ENCODE results near the gene SERPINB8. TPM values are rescaled to one million over a fixed set of nuclear protein-coding genes. Genes with fewer than 3 reads are reported as not detected.

Gene SERPINB8
- total RNA-seq, 1 donor from 2014 or later, result 1.6 TPM

GRCh38 chr18:63961435-63961980 is 8.4 kb upstream of the SERPINB8 start:
- intact Hi-C loops (cut with DNase I), result loop anchor here (5.0 kb wide), 1 partner anchor 36 kb away; no protein-coding TSS in a partner anchor
- ATAC-seq (ENCODE audit: poor library complexity), result no peak
- DNase-seq, result no peak

DNA sequence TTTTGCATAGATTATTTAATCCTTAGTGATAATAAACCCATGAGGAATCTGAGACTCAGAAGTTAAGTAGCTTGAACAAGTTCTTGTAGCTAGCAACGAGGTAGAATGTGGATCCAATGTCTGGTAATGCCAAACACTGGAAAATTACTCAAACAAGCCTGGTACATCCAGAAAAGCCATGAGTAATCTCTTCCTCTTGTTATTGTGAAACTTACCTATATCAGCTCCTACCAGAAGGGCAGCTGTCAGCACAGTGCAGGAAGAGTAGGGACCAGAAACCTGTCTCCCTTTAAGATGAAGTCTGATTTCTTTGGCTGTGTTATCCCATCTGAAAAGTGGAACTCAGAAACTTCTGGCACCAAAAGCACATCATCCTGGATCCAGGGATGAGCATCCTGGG is 7.7 kb upstream of the SERPINB8 start:
- no peak for DNase-seq
- ATAC-seq (ENCODE audit: poor library complexity), result no peak
- intact Hi-C loops (cut with DNase I), result loop anchor here (5.0 kb wide), 1 partner anchor 35 kb away; no protein-coding TSS in a partner anchor

- intact Hi-C loops (cut with DNase I), result loop anchor here (5.0 kb wide), 1 partner anchor 34 kb away; no protein-coding TSS in a partner anchor
- no peak for DNase-seq
- ATAC-seq (ENCODE audit: poor library complexity), result peak; percentile 81
These were observed 6.1 kb upstream of the SERPINB8 start for GRCh38 chr18:63963615-63964256.

DNA sequence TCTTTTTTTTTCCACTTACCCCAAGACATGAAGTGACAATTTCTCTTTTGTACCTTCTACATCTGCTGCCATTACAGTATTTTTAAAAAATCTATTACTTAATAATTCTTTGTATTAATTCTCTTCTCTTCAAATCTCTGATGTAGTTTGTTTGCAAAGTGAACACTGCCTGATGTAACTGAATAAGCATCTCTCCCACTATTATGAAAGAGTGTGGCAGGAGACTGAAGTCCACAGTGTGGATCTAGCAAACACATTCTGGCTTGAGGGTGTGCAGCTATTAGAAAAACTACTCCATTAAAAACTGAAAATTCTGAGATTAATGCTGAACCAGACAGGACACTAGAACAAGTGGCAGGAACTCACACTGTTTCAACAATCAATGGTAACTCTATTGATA is 5.0 kb upstream of the SERPINB8 start:
- intact Hi-C loops (cut with DNase I), result loop anchor here (5.0 kb wide), 1 partner anchor 32 kb away; no protein-coding TSS in a partner anchor
- DNase-seq, result no peak
- no peak for ATAC-seq (ENCODE audit: poor library complexity)

GRCh38 chr18:63965716-63966330 is 4.1 kb upstream of the SERPINB8 start:
- DNase-seq, result no peak
- intact Hi-C loops (cut with DNase I), result no loop called here
- ATAC-seq (ENCODE audit: poor library complexity), result no peak

DNA sequence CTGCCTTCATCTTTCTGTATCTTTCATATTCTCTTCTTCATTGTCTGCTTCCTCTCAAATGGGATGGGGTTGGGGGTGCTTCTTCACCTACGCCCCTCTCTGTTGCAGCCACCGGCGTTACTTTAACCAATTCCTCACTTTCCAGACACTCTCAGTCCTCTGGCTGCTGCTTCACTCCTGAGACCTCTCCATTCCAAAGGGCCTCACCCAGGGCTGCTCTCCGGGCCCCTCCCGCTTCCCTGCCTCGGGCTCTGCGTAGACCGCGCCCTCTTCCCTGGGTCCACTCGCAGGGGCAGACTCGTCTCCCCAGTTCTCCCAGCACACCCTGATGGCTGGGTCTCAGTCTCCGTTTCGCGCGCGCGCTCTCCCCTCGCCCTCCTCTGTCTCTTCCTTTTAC is 926 bp downstream of the SERPINB8 start:
- peak; percentile 65 for DNase-seq
- intact Hi-C loops (cut with DNase I), result no loop called here
- peak; percentile 64 for ATAC-seq (ENCODE audit: poor library complexity)

GRCh38 chr18:63971320-63972001 is 1.6 kb downstream of the SERPINB8 start:
- DNase-seq, result no peak
- no peak for ATAC-seq (ENCODE audit: poor library complexity)
- intact Hi-C loops (cut with DNase I), result no loop called here

DNA sequence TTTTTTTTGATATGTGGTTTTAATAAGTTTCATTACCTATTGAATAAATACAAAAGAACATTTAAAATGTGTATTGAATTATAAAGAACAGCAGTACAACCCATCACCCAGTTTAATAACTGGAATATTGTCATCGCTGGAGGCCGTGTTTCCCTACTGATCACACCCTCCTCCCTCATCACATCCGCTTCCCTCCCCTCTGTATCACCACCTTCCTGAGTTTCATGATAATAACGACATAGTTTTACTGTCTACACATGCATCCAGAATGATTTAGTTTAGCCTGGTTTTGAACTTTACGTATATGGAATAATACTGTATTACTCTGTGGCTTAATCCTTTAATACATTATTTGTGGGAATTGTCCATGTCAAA is 2.1 kb downstream of the SERPINB8 start:
- DNase-seq, result no peak
- ATAC-seq (ENCODE audit: poor library complexity), result no peak
- intact Hi-C loops (cut with DNase I), result no loop called here

DNA sequence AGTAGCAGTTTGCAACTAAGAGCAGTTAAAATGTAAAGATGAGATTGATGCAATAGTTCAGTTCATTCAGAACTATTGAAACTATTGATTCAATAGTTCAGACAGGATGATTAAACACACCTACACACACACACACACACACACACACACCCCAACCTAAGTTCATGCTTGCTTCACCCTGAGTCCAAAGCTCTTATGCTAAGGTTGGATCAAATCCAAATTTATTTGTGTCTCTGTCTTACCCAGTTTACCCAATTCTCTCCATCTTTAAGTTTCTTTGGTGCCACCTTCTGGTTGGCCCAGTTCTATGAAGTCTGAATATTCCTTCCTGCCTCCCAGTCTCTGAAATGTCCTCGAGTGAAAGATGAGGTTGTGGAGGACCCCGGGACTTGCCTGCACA is 5.1 kb downstream of the SERPINB8 start:
- intact Hi-C loops (cut with DNase I), result no loop called here
- no peak for ATAC-seq (ENCODE audit: poor library complexity)
- DNase-seq, result no peak

GRCh38 chr18:63975628-63976027 is 5.7 kb downstream of the SERPINB8 start:
- no peak for ATAC-seq (ENCODE audit: poor library complexity)
- no peak for DNase-seq

GRCh38 chr18:63977040-63977439 is 7.2 kb downstream of the SERPINB8 start:
- ATAC-seq (ENCODE audit: poor library complexity), result no peak
- intact Hi-C loops (cut with DNase I), result no loop called here
- no peak for DNase-seq

More at GRCh38 chr18:63975628-63976027, 5.7 kb downstream of the SERPINB8 start:
- intact Hi-C loops (cut with DNase I), result no loop called here

DNA sequence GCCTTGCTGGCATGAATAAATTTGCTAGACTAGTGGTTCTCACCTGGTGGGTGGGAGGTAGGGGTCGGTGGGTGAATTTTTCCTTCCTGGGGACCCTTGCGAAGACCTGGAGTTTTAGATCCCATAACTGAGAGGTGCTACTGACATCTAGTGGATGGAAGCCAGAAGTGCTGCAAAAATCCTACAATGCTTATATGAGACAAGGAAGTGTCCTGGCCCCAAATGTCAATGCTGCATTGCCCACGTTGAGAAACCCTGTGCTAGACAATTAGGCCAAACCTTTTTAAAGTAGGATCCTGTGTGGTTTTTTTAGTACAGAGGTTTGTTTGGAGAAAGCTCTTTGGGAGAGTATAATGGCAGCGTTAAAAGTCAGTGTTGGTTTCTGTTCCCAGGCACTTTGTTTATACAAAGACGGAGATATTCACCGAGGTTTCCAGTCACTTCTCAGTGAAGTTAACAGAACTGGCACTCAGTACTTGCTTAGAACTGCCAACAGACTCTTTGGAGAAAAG is 9.6 kb downstream of the SERPINB8 start:
- DNase-seq, result no peak
- intact Hi-C loops (cut with DNase I), result no loop called here
- ATAC-seq (ENCODE audit: poor library complexity), result peak; percentile 93

- ATAC-seq (ENCODE audit: poor library complexity) (no peak), DNase-seq (no peak)
- intact Hi-C loops (cut with DNase I), result no loop called here
These were observed 10.1 kb downstream of the SERPINB8 start for GRCh38 chr18:63980027-63980426.

- ATAC-seq (ENCODE audit: poor library complexity) (no peak), DNase-seq (no peak)
- intact Hi-C loops (cut with DNase I), result no loop called here
These were observed 11.1 kb downstream of the SERPINB8 start for GRCh38 chr18:63980896-63981460.

- DNase-seq (no peak), ATAC-seq (ENCODE audit: poor library complexity) (no peak)
- intact Hi-C loops (cut with DNase I), result no loop called here
These were observed 11.8 kb downstream of the SERPINB8 start for GRCh38 chr18:63981719-63982118.

- DNase-seq (no peak), ATAC-seq (ENCODE audit: poor library complexity) (no peak)
- intact Hi-C loops (cut with DNase I), result no loop called here
These were observed 12.5 kb downstream of the SERPINB8 start for GRCh38 chr18:63982361-63982760.

DNA sequence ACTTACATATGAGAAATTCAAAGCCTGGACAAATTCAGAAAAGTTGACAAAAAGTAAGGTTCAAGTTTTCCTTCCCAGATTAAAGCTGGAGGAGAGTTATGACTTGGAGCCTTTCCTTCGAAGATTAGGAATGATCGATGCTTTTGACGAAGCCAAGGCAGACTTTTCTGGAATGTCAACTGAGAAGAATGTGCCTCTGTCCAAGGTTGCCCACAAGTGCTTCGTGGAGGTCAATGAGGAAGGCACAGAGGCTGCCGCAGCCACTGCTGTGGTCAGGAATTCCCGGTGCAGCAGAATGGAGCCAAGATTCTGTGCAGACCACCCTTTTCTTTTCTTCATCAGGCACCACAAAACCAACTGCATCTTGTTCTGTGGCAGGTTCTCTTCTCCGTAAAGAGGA is 17.0 kb downstream of the SERPINB8 start:
- no peak for ATAC-seq (ENCODE audit: poor library complexity)
- intact Hi-C loops (cut with DNase I), result no loop called here
- no peak for DNase-seq

- ATAC-seq (ENCODE audit: poor library complexity) (no peak), DNase-seq (no peak)
- intact Hi-C loops (cut with DNase I), result no loop called here
These were observed 17.9 kb downstream of the SERPINB8 start for GRCh38 chr18:63987743-63988142.

DNA sequence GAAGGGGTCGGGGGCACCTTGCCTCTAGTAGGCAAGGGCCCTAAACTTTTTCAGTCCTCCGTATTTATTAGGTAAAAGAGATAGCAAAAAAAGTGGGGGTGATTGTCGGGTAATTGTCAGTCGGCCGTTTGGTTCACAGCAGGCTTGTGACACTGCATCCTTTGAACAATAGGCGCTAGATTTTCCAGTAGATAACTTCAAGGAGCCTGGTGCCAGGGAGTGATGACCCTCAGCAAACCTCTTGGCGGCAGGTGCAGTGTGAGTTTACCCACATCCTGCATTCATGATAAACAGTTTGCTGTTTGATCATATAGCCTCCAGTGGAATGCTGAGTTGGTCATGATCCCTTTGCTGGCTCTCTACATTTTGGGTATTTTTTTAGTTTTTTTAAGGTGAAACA is 22.9 kb downstream of the SERPINB8 start:
- DNase-seq (no peak), ATAC-seq (ENCODE audit: poor library complexity) (no peak)
- intact Hi-C loops (cut with DNase I), result no loop called here
